HepG2 (cell line): ENCODE data around the gene COL5A2.

Experiments used
- ATF6 ChIP-seq: sonication (generic); formaldehyde crosslinking; conservative IDR thresholded peaks from 2 replicates; pipeline ENCODE4 v1.4.0; 2020; ENCODE audit warnings: missing genetic modification reagents
- CTCF ChIP-seq: sonication (generic); formaldehyde crosslinking; IDR thresholded peaks from 2 replicates; pipeline ENCODE4 v1.5.0; 2020; ENCODE audit warnings: mild to moderate bottlenecking, missing genetic modification reagents, moderate library complexity
- FOSL1 ChIP-seq: sonication (generic); formaldehyde crosslinking; IDR thresholded peaks from 2 replicates; pipeline ENCODE4 v1.9.0; 2021; ENCODE audit warnings: missing genetic modification reagents, borderline replicate concordance
- FOXP1 ChIP-seq, 2 experiments: fragments of 450-650 bp in 1 of 2; IDR thresholded peaks; 2 replicates each; pipeline ENCODE4 v1.6.1; 2017 to 2018; ENCODE audit warnings: antibody characterized with exemption in 1 of 2
- GATAD2A ChIP-seq: IDR thresholded peaks from 2 replicates; pipeline ENCODE4 v1.6.1; 2016
- NFIB ChIP-seq: sonication (generic); formaldehyde crosslinking; IDR thresholded peaks from 2 replicates; pipeline ENCODE4 v1.9.0; 2021; ENCODE audit warnings: missing genetic modification reagents, mild to moderate bottlenecking, borderline replicate concordance
- POLR2AphosphoS5 ChIP-seq: IDR thresholded peaks from 2 replicates; pipeline ENCODE4 v1.6.1; 2012; ENCODE audit warnings: low read depth, low read length
- REST ChIP-seq, 2 experiments: IDR thresholded peaks; 2 replicates each; pipeline ENCODE4 v1.6.1; 2011 to 2012; ENCODE audit warnings: low read length in 2 of 2, borderline replicate concordance in 1 of 2, low read depth in 1 of 2, mild to moderate bottlenecking in 1 of 2, moderate library complexity in 1 of 2
- TBX3 ChIP-seq: fragments of 450-650 bp; IDR thresholded peaks from 2 replicates; pipeline ENCODE4 v1.6.1; 2017; ENCODE audit warnings: antibody characterized with exemption, mild to moderate bottlenecking, inconsistent platforms, borderline replicate concordance
- TOE1 ChIP-seq: sonication (generic); formaldehyde crosslinking; IDR thresholded peaks from 2 replicates; pipeline ENCODE4 v1.4.0; 2020; ENCODE audit warnings: mild to moderate bottlenecking, missing genetic modification reagents
- ZNF256 ChIP-seq: sonication (generic); formaldehyde crosslinking; conservative IDR thresholded peaks from 2 replicates; pipeline ENCODE4 v1.4.0; 2020; ENCODE audit warnings: missing genetic modification reagents
- ZNF274 ChIP-seq: sonication (generic); formaldehyde crosslinking; IDR thresholded peaks from 2 replicates; pipeline ENCODE4 v1.5.1; 2020; ENCODE audit warnings: mild to moderate bottlenecking, missing genetic modification reagents
- ZNF557 ChIP-seq: sonication (generic); formaldehyde crosslinking; IDR thresholded peaks from 2 replicates; pipeline ENCODE4 v1.4.0; 2020; ENCODE audit warnings: missing genetic modification reagents
- ZNF770 ChIP-seq: sonication (generic); formaldehyde crosslinking; IDR thresholded peaks from 2 replicates; pipeline ENCODE4 v1.5.0; 2020; ENCODE audit warnings: mild to moderate bottlenecking, missing genetic modification reagents

GRCh38 chr2:189199797-189200196, 20.2 kb upstream of the COL5A2 start:
- TF ChIP-seq POLR2AphosphoS5 = no peak
- TF ChIP-seq NFIB (CRISPR knock-in tag) = no peak
- TF ChIP-seq GATAD2A (CRISPR knock-in tag) = no peak
- TF ChIP-seq ATF6 = no peak
- TF ChIP-seq ZNF256 = no peak
- TF ChIP-seq TOE1 = no peak
- TF ChIP-seq REST (IDR thresholded peaks at IDR 0.05; ENCODE audit: borderline replicate concordance in 1 of 2, low read depth in 1 of 2, low read length in 2 of 2) = no peak
- TF ChIP-seq ZNF770 (CRISPR knock-in tag) = no peak
- TF ChIP-seq ZNF274 (CRISPR knock-in tag) = no peak
- TF ChIP-seq CTCF (CRISPR knock-in tag) = no peak
- no peak for TF ChIP-seq FOXP1 (IDR thresholded peaks at IDR 0.05)
- TF ChIP-seq FOXP1 (CRISPR knock-in tag; IDR thresholded peaks at IDR 0.05) = no peak
- TF ChIP-seq ZNF557 (CRISPR knock-in tag) = no peak
- TF ChIP-seq TBX3 = no peak
- no peak for TF ChIP-seq FOSL1 (CRISPR knock-in tag)
